WI38 (cell line): ENCODE data around the gene PTPRG.

Experiments
- H3K4me3 ChIP-seq: 2 replicates; pipeline ENCODE4 v1.5.1; 2011; ENCODE audit warnings: low read depth, mild to moderate bottlenecking, control low read depth, low read length
- CTCF ChIP-seq: IDR thresholded peaks from 2 replicates; pipeline ENCODE4 v1.5.1; 2012; ENCODE audit warnings: low read depth, mild to moderate bottlenecking, control low read depth, low read length

The PTPRG gene

GRCh38 chr3:62046326-62046725, 485.0 kb downstream of the PTPRG start:
- no peak for TF ChIP-seq CTCF
- H3K4me3 ChIP-seq = no peak overlapping the region

- no peak for TF ChIP-seq CTCF
- no peak overlapping the region for H3K4me3 ChIP-seq
Measured at GRCh38 chr3:62048577-62048976, 487.2 kb downstream of the PTPRG start.

- H3K4me3 ChIP-seq = no peak overlapping the region
- no peak for TF ChIP-seq CTCF
Measured at GRCh38 chr3:62049033-62049432, 487.7 kb downstream of the PTPRG start.

- 0 out of 2 replicates have a peak, but pooled peaks have one; percentile 10 for TF ChIP-seq CTCF
- no peak overlapping the region for H3K4me3 ChIP-seq
Measured at GRCh38 chr3:62051506-62051905, 490.1 kb downstream of the PTPRG start.

- TF ChIP-seq CTCF = no peak
- H3K4me3 ChIP-seq = no peak overlapping the region
Measured at GRCh38 chr3:62052331-62052730, 491.0 kb downstream of the PTPRG start.

GRCh38 chr3:62056658-62057057, 495.3 kb downstream of the PTPRG start:
- H3K4me3 ChIP-seq = no peak overlapping the region
- TF ChIP-seq CTCF = no peak

GRCh38 chr3:62057339-62058047, 496.1 kb downstream of the PTPRG start:
- TF ChIP-seq CTCF = no peak
- H3K4me3 ChIP-seq = no peak overlapping the region
